Right lobe of liver (tissue), 6 donors: ENCODE data around the gene FAM221A. TPM values are rescaled to one million over a fixed set of nuclear protein-coding genes. Genes with fewer than 3 reads are reported as not detected.

ENCODE experiments used
- ATAC-seq, 4 donors: fragments of 200-7000 bp; cut with Tn5 transposase; one replicate each; pipeline ENCODE4 v1.9.1; 2020; ENCODE audit warnings: mild to moderate bottlenecking in 4 of 4, moderate library complexity in 4 of 4
- DNase-seq, 3 donors: peaks; one replicate each; pipeline ENCODE4 v3.0.0-alpha.2; 2020
- H3K27ac ChIP-seq, 3 donors: fragments of 200-600 bp; one replicate each; pipeline ENCODE4 v1.8.0; 2022
- H3K27me3 ChIP-seq, 2 donors: fragments of 200-600 bp; one replicate each; pipeline ENCODE4 v1.8.0; 2022
- H3K36me3 ChIP-seq, 4 donors: fragments of 200-600 bp; sonication (generic) in 1 of 4; one replicate each; pipeline versions ENCODE4 v1.5.1 to v1.8.0; 2017 to 2022; ENCODE audit warnings: control low read depth in 1 of 4
- H3K4me1 ChIP-seq, 4 donors: fragments of 200-600 bp; sonication (generic) in 1 of 4; one replicate each; pipeline versions ENCODE4 v1.5.1 to v1.8.0; 2017 to 2022; ENCODE audit warnings: control low read depth in 1 of 4
- H3K4me3 ChIP-seq, 3 donors: fragments of 200-600 bp; one replicate each; pipeline ENCODE4 v1.8.0; 2022
- H3K9me3 ChIP-seq, 4 donors: fragments of 200-600 bp; sonication (generic) in 1 of 4; one replicate each; pipeline versions ENCODE4 v1.5.1 to v1.8.0; 2017 to 2022; ENCODE audit warnings: control low read depth in 1 of 4
- CTCF ChIP-seq, 4 donors: fragments of 200-600 bp in 3 of 4; fragments of 450-650 bp in 1 of 4; IDR thresholded peaks; one replicate each; pipeline versions ENCODE4 v1.5.1 to v1.8.0; 2016 to 2022; ENCODE audit warnings: antibody characterized with exemption in 4 of 4, mild to moderate bottlenecking in 2 of 4
- POLR2A ChIP-seq: fragments of 450-650 bp; IDR thresholded peaks from one replicate; pipeline ENCODE4 v1.6.1; 2017; ENCODE audit warnings: antibody characterized with exemption, mild to moderate bottlenecking
- WGBS: methylation state at CpG from one replicate; pipeline ENCODE4 v1.1.6; 2018; ENCODE audit warnings: low coverage, low lambda C conversion rate; ENCODE audit not compliant: insufficient coverage; ENCODE audit errors: missing lambda C conversion rate; 5-methylcytosine and 5-hydroxymethylcytosine counted together
- intact Hi-C, 2 donors: fragments of 100-400 bp; cut with DNase I; formaldehyde crosslinking; loops; one replicate each; pipeline versions ENCODE4 v1.11.2 to v1.14.1; 2022
- total RNA-seq, 6 experiments: library from RNA; depleted of rRNA in 2 of 6; stranded (reverse); fragments of >200 nt in 2 of 6; fragmentation: NEBNext Ultra II Directional in 3 of 6; extraction: Animal tissue kit (Norgen Biotek cat#: 25700) in 3 of 6; gene quantifications; one replicate each; pipeline versions ENCODE4 v1.1.0 to v1.2.4, GENCODE V29; 2016 to 2023
- donor health status: DM: no; HTN: yes; CAD: no.
- donor health status: DM: no; HTN: no; CAD: no.
- donor health status: DM: no; HTN: no; CAD: no.
- donor health status: DM: no; HTN: yes; CAD: no.
- donor health status: DM: no; HTN: yes; CAD: no.

FAM221A gene
- total RNA-seq, 6 experiments from 2014 or later = 4.0 to 5.8 (median 4.8) TPM

- H3K36me3 ChIP-seq = no peaks in the 10 kb centered on the region
- TF ChIP-seq POLR2A (no peak), CTCF (IDR thresholded peaks at IDR 0.05) (peak; percentile 21 to 40 (median 34))
- ATAC-seq (peak; percentile 23 to 76 (median 60)), DNase-seq (no peak)
- H3K4me3 ChIP-seq = no peak overlapping the region
- H3K27me3 ChIP-seq = no peaks in the 10 kb centered on the region
- H3K9me3 ChIP-seq = peaks cover 0 to 6% (median 3%) of the 10 kb centered on the region in 4 donors
- H3K4me1 ChIP-seq = no peaks in the 10 kb centered on the region
- H3K27ac ChIP-seq = no peak overlapping the region
- WGBS = 0% methylated on average over 1 of the region's 1 CpG
- intact Hi-C loops = no loop called here
These were observed 25.5 kb upstream of the FAM221A start for GRCh38 chr7:23654508-23654907.

DNA sequence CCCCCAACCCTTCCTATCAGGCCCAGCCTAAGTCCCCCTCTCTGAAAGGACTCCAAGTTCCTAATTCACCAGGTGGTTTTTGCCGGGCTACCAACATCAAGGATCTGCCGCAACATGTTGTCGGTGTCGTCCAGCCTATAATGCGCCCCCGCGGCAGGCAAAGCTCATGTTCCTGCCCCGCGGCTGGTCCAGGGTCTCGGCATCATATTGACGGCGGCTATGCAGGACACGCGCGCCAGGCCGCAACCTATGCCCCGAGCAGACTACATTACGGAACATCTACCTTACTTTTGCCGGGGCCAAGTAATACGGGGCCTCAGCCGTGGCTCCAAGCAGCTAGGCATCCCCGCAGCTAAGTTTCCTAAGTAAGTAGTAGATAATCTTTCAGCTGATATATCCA lies 24.6 kb upstream of the FAM221A start:
- H3K27me3 ChIP-seq = no peaks in the 10 kb centered on the region
- no peak for DNase-seq
- TF ChIP-seq CTCF (IDR thresholded peaks at IDR 0.05) (no peak), POLR2A (no peak)
- H3K4me1 ChIP-seq = no peaks in the 10 kb centered on the region
- H3K27ac ChIP-seq = no peak overlapping the region
- H3K36me3 ChIP-seq = no peaks in the 10 kb centered on the region
- WGBS = 96% methylated on average over 18 of the region's 22 CpGs
- H3K9me3 ChIP-seq = peaks cover 0 to 6% (median 3%) of the 10 kb centered on the region in 4 donors
- no peak for ATAC-seq
- H3K4me3 ChIP-seq = no peak overlapping the region
- intact Hi-C loops = no loop called here

GRCh38 chr7:23658831-23659427 lies 21.1 kb upstream of the FAM221A start:
- no peak for TF ChIP-seq CTCF (IDR thresholded peaks at IDR 0.05)
- TF ChIP-seq POLR2A = no peak
- H3K9me3 ChIP-seq = peaks cover 0 to 4% (median 0%) of the 10 kb centered on the region in 4 donors
- no peaks in the 10 kb centered on the region for H3K36me3 ChIP-seq
- WGBS = 72% methylated on average over 7 of the region's 7 CpGs
- H3K27ac ChIP-seq = no peak overlapping the region
- H3K4me1 ChIP-seq = no peaks in the 10 kb centered on the region
- H3K27me3 ChIP-seq = no peaks in the 10 kb centered on the region
- H3K4me3 ChIP-seq = no peak overlapping the region
- ATAC-seq (no peak), DNase-seq (no peak)
- intact Hi-C loops = no loop called here

DNA sequence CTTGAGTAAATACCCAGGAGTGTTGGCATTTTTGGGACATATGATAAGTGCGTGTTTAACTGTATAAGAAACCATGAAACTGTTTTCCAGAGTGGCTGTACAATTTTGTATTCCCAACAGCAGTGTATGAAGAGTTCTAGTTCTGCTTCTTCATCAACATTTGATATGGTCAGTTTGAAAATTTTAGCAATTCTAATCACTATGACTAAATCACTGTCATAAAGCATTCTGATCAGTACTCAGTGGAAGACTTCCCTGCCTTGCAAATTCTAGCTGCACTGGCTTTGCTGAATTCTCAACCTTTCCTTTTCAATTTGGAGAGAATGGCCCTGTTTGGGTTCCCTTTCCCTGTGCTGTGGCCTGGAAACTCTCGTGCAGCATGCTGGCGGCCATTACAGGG lies 18.6 kb upstream of the FAM221A start:
- DNase-seq (no peak), ATAC-seq (no peak)
- intact Hi-C loops = no loop called here
- 81% methylated on average over 3 of the region's 3 CpGs for WGBS
- Histone ChIP-seq H3K27me3 (no peaks in the 10 kb centered on the region), H3K27ac (no peak overlapping the region), H3K36me3 (no peaks in the 10 kb centered on the region), H3K9me3 (no peaks in the 10 kb centered on the region), H3K4me1 (no peaks in the 10 kb centered on the region), H3K4me3 (no peak overlapping the region)
- TF ChIP-seq CTCF (IDR thresholded peaks at IDR 0.05) (no peak), POLR2A (no peak)
